Measurements from ENCODE around the gene GATAD1.
A peak's percentile ranks its signal among the peaks of the same experiment; 100 is the strongest.
"Not testable (repeated sequence)": the region's sequence is repeated elsewhere in the genome, so short reads cannot be mapped to it uniquely, and the experiment has no call there.

GATAD1 gene

GRCh38 chr7:92447345-92448204 is at the start of gene GATAD1:
TSS of gene GATAD1 (plus strand) at chr7:92447482. CDS start at chr7:92447730, 248 bp downstream.
- DNase-seq (ENCODE audit: low spot score), result peak; percentile 91

GRCh38 chr7:92397542-92397941 is 49.7 kb upstream of the GATAD1 start:
- DNase-seq (ENCODE audit: low spot score), result no peak

GRCh38 chr7:92400013-92400412 is 47.3 kb upstream of the GATAD1 start:
- DNase-seq (ENCODE audit: low spot score), result no peak

GRCh38 chr7:92402920-92403759 is 44.1 kb upstream of the GATAD1 start:
- DNase-seq (ENCODE audit: low spot score), result no peak

- no peak for DNase-seq (ENCODE audit: low spot score)
Observed at GRCh38 chr7:92403760-92404074, 43.6 kb upstream of the GATAD1 start.

GRCh38 chr7:92404170-92404614 is 43.1 kb upstream of the GATAD1 start:
- DNase-seq (ENCODE audit: low spot score), result peak; percentile 19

- no peak for DNase-seq (ENCODE audit: low spot score)
Observed at GRCh38 chr7:92409357-92409756, 37.9 kb upstream of the GATAD1 start.

GRCh38 chr7:92410162-92410561 is 37.1 kb upstream of the GATAD1 start:
- not testable (repeated sequence) for DNase-seq (ENCODE audit: low spot score)

GRCh38 chr7:92412745-92413144 is 34.5 kb upstream of the GATAD1 start:
- no peak for DNase-seq (ENCODE audit: low spot score)

GRCh38 chr7:92413550-92413949 is 33.7 kb upstream of the GATAD1 start:
- DNase-seq (ENCODE audit: low spot score), result no peak

- DNase-seq (ENCODE audit: low spot score), result no peak
Observed at GRCh38 chr7:92415225-92415624, 32.1 kb upstream of the GATAD1 start.

GRCh38 chr7:92417913-92418312 is 29.4 kb upstream of the GATAD1 start:
- no peak for DNase-seq (ENCODE audit: low spot score)

- DNase-seq (ENCODE audit: low spot score), result no peak
Observed at GRCh38 chr7:92421676-92422435, 25.4 kb upstream of the GATAD1 start.

GRCh38 chr7:92422926-92423325 is 24.4 kb upstream of the GATAD1 start:
- no peak for DNase-seq (ENCODE audit: low spot score)

- DNase-seq (ENCODE audit: low spot score), result no peak
Observed at GRCh38 chr7:92423710-92424131, 23.6 kb upstream of the GATAD1 start.

- DNase-seq (ENCODE audit: low spot score), result peak; percentile 31
Observed at GRCh38 chr7:92425311-92425947, 21.9 kb upstream of the GATAD1 start.

GRCh38 chr7:92427193-92427592 is 20.1 kb upstream of the GATAD1 start:
- DNase-seq (ENCODE audit: low spot score), result no peak

- no peak for DNase-seq (ENCODE audit: low spot score)
Observed at GRCh38 chr7:92432299-92432946, 14.9 kb upstream of the GATAD1 start.

GRCh38 chr7:92433019-92433418 is 14.3 kb upstream of the GATAD1 start:
- DNase-seq (ENCODE audit: low spot score), result no peak

- DNase-seq (ENCODE audit: low spot score), result no peak
Observed at GRCh38 chr7:92435542-92435941, 11.7 kb upstream of the GATAD1 start.

Measured in activated CD4-positive, alpha-beta T cell treated with anti-CD3 and anti-CD28 coated beads, Interleukin-2, Interleukin-4, amounts not matched to agents 100 ng/mL and 50 ng/mL, durations not matched to agents 16 hours and 8 hours (primary cell).